ENCODE data around the gene SUN2. TPM values are rescaled to one million over a fixed set of nuclear protein-coding genes. Genes with fewer than 3 reads are reported as not detected.

Gene SUN2
- total RNA-seq, 4 donors from 2014 or later = 118 to 285 (median 175) TPM

DNA sequence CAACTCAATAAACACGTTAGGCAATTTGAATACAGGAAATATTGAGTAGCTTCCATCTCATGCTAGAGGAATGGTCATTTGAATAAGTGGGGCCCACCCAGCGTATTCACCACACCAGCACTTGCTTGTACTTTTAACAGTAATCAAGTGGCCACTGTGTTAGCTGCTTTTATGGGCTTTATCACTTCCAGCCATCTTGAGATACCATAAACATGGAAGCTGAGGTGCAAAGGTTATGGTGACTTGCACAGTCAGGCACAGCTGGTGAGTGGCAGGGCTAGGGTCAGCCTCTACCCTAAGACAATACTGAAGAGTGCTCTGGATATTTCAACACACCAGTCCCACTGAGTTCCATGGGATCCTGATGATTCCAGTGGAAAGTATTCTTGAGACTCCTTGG lies 61.7 kb downstream of the SUN2 start:
- Histone ChIP-seq H3K27ac (no peak overlapping the region), H3K4me3 (no peak overlapping the region), H3K36me3 (no peaks in the 10 kb centered on the region), H3K4me1 (peaks cover 0 to 14% of the 10 kb centered on the region in 2 donors), H3K9me3 (no peaks in the 10 kb centered on the region), H3K27me3 (no peaks in the 10 kb centered on the region)
- intact Hi-C loops (cut with DNase I; ENCODE audit: low total_unique reads) = no loop called here
- DNase-seq = no peak
- TF ChIP-seq POLR2A (IDR thresholded peaks at IDR 0.05) (no peak), CTCF (IDR thresholded peaks at IDR 0.05) (no peak)

DNA sequence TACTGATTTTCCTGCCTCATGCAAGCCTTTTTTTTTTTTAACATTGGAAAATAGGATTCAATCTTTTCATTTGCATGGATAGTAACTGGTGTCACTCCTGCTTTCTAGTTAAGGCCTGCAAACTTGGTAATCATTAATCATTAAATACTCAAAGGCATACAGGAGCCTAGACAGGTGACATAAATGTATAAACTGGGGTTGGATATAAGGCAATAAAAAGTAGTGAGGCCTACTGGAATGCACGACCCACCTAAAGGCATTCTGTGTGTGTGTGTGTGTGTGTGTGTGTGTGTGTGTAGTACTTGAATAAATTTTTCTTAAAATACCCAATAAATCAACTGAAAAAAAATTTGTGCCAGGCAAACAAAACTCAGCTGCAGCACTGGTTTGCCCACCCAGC lies 66.1 kb downstream of the SUN2 start:
- intact Hi-C loops (cut with DNase I; ENCODE audit: low total_unique reads) = no loop called here
- no peak for DNase-seq
- no peak for TF ChIP-seq CTCF (IDR thresholded peaks at IDR 0.05)
- TF ChIP-seq POLR2A (IDR thresholded peaks at IDR 0.05) = no peak
- Histone ChIP-seq H3K36me3 (no peaks in the 10 kb centered on the region), H3K4me3 (no peak overlapping the region), H3K27ac (no peak overlapping the region), H3K4me1 (no peaks in the 10 kb centered on the region), H3K9me3 (no peaks in the 10 kb centered on the region), H3K27me3 (no peaks in the 10 kb centered on the region)

- intact Hi-C loops (cut with DNase I; ENCODE audit: low total_unique reads) = no loop called here
- no peaks in the 10 kb centered on the region for H3K4me1 ChIP-seq
- no peak overlapping the region for H3K4me3 ChIP-seq
- no peak for TF ChIP-seq POLR2A (IDR thresholded peaks at IDR 0.05)
- TF ChIP-seq CTCF (IDR thresholded peaks at IDR 0.05) = no peak
- no peak overlapping the region for H3K27ac ChIP-seq
- no peaks in the 10 kb centered on the region for H3K27me3 ChIP-seq
- no peaks in the 10 kb centered on the region for H3K36me3 ChIP-seq
- DNase-seq = no peak
- H3K9me3 ChIP-seq = no peaks in the 10 kb centered on the region
Measured at GRCh38 chr22:38685761-38686160, 70.0 kb downstream of the SUN2 start.

- Histone ChIP-seq H3K36me3 (no peaks in the 10 kb centered on the region), H3K9me3 (no peaks in the 10 kb centered on the region), H3K4me1 (no peaks in the 10 kb centered on the region), H3K4me3 (no peak overlapping the region), H3K27ac (no peak overlapping the region), H3K27me3 (no peaks in the 10 kb centered on the region)
- DNase-seq = no peak
- TF ChIP-seq POLR2A (IDR thresholded peaks at IDR 0.05) = no peak
- TF ChIP-seq CTCF (IDR thresholded peaks at IDR 0.05) = no peak
- intact Hi-C loops (cut with DNase I; ENCODE audit: low total_unique reads) = no loop called here
Measured at GRCh38 chr22:38684895-38685294, 70.9 kb downstream of the SUN2 start.

Small RNAs within 50 kb of the gene (small RNA-seq; reads per million reads assigned to genes)
- not detected for gene AL021707.8

Other genes starting within 250 kb of the SUN2 start
- 100 to 1,000 TPM; 441 to 971 (median 665) TPM for gene DDX17, start 249.7 kb downstream of the SUN2 start, total RNA-seq
- gene DMC1, start 185.8 kb downstream of the SUN2 start, total RNA-seq = 1 to 10 TPM in 2 of 4 donors, under 1 TPM in 1, not detected in 1; 0.26 to 8.4 (median 5.2) TPM
- gene FAM227A, start 99.6 kb downstream of the SUN2 start, total RNA-seq = 10 to 100 TPM in 1 of 4 donors, 1 to 10 TPM in 3; 1.5 to 10.4 (median 4.6) TPM
- 10 to 100 TPM; 10.5 to 42.8 (median 28.6) TPM for gene CBY1, start 99.4 kb downstream of the SUN2 start, total RNA-seq
- gene TOMM22, start 74.0 kb downstream of the SUN2 start, total RNA-seq = 10 to 100 TPM; 17.6 to 62.5 (median 48.4) TPM
- 10 to 100 TPM; 24.4 to 57.9 (median 40.2) TPM for gene JOSD1, start 55.1 kb downstream of the SUN2 start, total RNA-seq
- 10 to 100 TPM; 16.2 to 71.5 (median 56.1) TPM for gene GTPBP1, start 50.1 kb downstream of the SUN2 start, total RNA-seq
- 10 to 100 TPM in 2 of 4 donors, 1 to 10 TPM in 2; 3.1 to 23.4 (median 8.3) TPM for gene DNAL4, start 38.1 kb upstream of the SUN2 start, total RNA-seq
- 10 to 100 TPM in 2 of 4 donors, 1 to 10 TPM in 2; 1.8 to 24.1 (median 10.0) TPM for gene NPTXR, start 88.0 kb upstream of the SUN2 start, total RNA-seq
- 100 to 1,000 TPM in 1 of 4 donors, 10 to 100 TPM in 3; 11.0 to 145 (median 56.4) TPM for gene CBX6, start 116.2 kb upstream of the SUN2 start, total RNA-seq
- gene APOBEC3A, start 201.6 kb upstream of the SUN2 start, total RNA-seq = not detected
- 1 to 10 TPM in 2 of 4 donors, not detected in 2; 1.2 to 1.5 TPM for gene APOBEC3B, start 226.3 kb upstream of the SUN2 start, total RNA-seq

Data from uterus (tissue), 4 donors.